Body of pancreas (tissue), 4 donors: ENCODE data around the gene SLC17A5.

ENCODE experiments used
- CTCF ChIP-seq, 7 experiments: fragments of 450-650 bp in 4 of 7; fragments of 200-600 bp in 3 of 7; sonication (generic) in 3 of 7; IDR thresholded peaks; one replicate each; pipeline ENCODE4 v1.5.1; 2016 to 2019; ENCODE audit warnings: antibody characterized with exemption in 7 of 7
- POLR2A ChIP-seq, 3 donors: fragments of 450-650 bp; IDR thresholded peaks; one replicate each; pipeline ENCODE4 v1.6.1; 2016; ENCODE audit warnings: antibody characterized with exemption in 3 of 3, mild to moderate bottlenecking in 2 of 3

GRCh38 chr6:73547036-73547435 lies 106.8 kb downstream of the SLC17A5 start:
- TF ChIP-seq CTCF (IDR thresholded peaks at IDR 0.05) (no peak), POLR2A (IDR thresholded peaks at IDR 0.05) (no peak)
